ENCODE measurements around the gene C4orf50.
"Not testable (repeated sequence)": the region's sequence is repeated elsewhere in the genome, so short reads cannot be mapped to it uniquely, and the experiment has no call there.

The C4orf50 gene

GRCh38 chr4:5884796-5885195 is 133.4 kb downstream of the C4orf50 start:
- FAIRE-seq = no peak

GRCh38 chr4:5883916-5884315 is 134.3 kb downstream of the C4orf50 start:
- no peak for FAIRE-seq

DNA sequence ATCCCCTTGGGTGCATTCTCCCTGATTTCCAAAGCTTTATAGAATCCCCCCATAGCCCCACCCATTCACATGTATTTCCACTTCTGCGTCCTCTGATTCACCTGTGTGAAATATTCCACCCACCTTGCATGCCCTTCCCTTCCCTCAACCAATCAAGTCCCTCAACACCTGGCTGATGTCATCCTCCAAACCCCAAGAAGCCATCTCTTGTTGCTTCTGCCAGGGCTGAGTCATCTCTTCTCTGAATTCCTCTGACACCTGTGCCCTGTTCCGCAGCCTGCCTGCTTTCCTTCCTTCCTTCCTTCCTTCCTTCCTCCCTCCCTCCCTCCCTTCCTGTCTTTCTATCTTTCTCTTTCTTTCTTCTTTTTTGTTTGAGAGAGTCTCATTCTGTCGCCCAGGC is 135.3 kb downstream of the C4orf50 start:
- FAIRE-seq = no peak

DNA sequence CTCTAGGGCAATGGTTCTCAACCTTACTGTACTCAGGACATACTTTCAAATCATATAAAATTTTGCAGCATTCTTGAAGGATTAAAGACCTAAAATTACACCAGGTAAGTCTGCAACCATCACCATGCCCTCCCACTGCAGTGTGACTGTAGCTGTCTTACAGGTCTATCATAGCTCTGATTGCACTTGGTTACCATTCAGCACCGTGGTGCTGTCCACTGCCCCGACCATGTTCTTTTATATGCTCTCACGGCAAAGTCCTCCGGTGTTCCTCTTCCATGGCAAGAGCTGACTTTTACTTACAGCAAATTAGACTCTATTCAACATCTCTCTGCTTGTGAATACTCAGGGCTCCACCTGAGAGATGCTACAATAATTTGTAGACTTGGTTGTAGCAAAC is 136.9 kb downstream of the C4orf50 start:
- FAIRE-seq = no peak

- no peak for FAIRE-seq
Measured at GRCh38 chr4:5878359-5878758, 139.9 kb downstream of the C4orf50 start.

DNA sequence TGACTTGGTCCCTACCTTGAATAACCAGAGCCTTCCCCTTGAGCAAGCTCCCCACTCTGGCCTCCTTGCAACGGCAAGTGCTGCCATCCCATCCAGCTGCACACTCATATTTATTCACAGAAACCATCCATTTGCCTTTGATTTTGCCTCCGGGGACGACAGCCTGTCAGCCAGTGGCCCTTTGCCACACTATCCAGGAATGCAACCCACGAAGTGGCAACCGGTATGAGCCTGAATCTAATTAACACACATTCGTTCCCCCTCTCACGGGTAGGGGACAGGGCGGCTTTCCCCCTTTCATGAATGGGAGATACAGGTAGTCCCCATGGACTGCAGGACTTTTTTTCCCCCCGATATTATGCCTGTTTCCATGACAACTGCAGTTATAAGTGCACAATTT is 140.8 kb downstream of the C4orf50 start:
- FAIRE-seq = no peak

- FAIRE-seq = no peak
Measured at GRCh38 chr4:5874811-5875449, 143.3 kb downstream of the C4orf50 start.

- FAIRE-seq = no peak
Measured at GRCh38 chr4:5870701-5871100, 147.5 kb downstream of the C4orf50 start.

DNA sequence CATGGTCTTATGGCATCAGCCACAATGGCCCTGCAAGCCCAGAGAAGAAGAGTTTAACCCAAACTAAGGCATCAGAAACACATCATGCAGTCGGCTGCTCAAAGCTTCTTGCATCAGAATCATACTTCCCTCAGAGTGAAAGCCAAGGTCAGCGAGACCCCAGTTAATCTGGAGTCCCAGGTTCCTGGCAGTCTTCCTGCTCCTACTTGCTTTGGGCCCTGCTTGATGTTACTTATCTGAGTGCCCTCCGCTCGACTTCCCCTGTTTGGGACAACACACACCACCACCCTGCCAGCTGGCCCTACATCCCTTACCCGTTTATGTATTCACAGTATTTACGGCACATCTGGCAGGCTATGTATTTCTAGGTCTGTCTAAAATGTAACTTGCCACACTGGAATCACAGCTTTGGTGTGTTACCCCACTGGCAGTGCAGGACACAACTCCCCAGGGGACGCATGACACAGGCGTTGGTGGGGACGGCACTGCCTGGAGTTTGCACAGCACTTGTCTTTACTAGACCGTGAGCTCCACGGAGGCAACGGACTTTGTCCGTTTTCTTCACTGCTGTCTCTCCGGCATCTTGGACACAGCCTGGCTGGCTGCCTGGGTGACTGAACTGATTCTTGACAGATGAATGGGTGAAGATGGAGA is 148.1 kb downstream of the C4orf50 start:
- no peak for FAIRE-seq

- no peak for FAIRE-seq
Measured at GRCh38 chr4:5867866-5868265, 150.4 kb downstream of the C4orf50 start.

- no peak for FAIRE-seq
Measured at GRCh38 chr4:5866841-5867813, 151.1 kb downstream of the C4orf50 start.

GRCh38 chr4:5865896-5866599 is 152.2 kb downstream of the C4orf50 start:
- FAIRE-seq = no peak

GRCh38 chr4:5863461-5864113 is 154.6 kb downstream of the C4orf50 start:
- no peak for FAIRE-seq

DNA sequence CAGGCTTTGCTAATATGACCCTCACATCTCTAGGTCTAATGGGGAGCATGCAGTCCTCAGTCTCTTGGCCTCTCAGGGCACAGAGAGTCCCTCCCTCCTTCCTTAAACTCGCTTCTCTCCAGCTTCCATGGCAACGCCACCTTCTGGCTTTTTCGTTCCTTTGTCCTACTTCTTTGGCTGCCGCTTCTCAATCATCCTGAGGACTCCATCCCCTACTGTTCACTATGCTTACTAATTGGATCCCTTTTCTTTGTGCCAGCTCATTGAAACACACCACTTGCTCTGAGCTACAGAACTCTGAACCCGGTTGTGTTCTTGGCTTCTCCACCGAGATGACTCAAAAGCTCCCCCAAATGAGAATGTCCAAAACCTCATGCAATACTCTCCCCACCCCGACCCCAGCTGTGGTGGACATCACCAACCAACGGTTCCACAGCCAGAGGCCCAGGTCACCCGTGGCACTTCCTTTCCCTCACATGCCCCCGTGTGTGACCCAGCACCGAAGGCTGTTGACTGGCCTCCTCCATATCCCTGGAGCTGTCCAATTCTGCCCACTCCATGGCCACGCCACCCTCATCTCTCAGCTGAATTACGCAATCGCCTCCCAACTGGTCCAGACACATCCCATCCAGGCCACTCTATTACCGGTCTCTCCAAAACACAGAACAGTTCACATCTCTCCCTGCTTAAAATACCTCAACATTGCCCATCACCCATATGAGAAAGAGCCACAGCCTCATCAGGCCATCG is 160.0 kb downstream of the C4orf50 start:
- no peak for FAIRE-seq

- no peak for FAIRE-seq
Measured at GRCh38 chr4:5857199-5857598, 161.0 kb downstream of the C4orf50 start.

- not testable (repeated sequence) for FAIRE-seq
Measured at GRCh38 chr4:5856362-5856761, 161.9 kb downstream of the C4orf50 start.

DNA sequence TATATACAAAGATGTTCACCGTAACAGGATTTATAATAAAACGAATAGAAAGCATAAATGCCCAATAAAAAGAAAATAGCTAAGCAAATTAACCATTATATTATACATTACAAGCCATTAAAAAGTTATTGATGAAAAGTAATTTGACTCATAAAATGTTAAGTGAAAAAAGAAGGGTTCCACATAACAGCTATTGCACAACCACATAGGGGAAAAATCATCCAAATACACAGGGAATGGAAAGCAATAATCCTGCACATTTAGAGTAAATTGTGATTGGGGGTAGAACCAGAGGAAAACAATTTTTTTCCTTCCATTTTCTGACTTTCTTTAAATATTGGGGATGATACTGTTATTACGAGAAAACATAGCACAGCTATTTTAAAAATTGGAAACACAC is 163.3 kb downstream of the C4orf50 start:
- FAIRE-seq = no peak

GRCh38 chr4:5852523-5853202 is 165.6 kb downstream of the C4orf50 start:
- FAIRE-seq = no peak

- FAIRE-seq = no peak
Measured at GRCh38 chr4:5851637-5852301, 166.5 kb downstream of the C4orf50 start.
